Chondrocyte (in vitro differentiated cells): Measurements from ENCODE around the gene ZHX3. TPM values are rescaled to one million over a fixed set of nuclear protein-coding genes. Genes with fewer than 3 reads are reported as not detected.

Source experiments
- DNase-seq: peaks from one replicate; pipeline ENCODE4 v3.0.0; 2021; ENCODE audit warnings: mixed read lengths, low spot score
- H3K27ac Mint-ChIP-seq: one replicate; pipeline ENCODE4 v1.8.0; 2021; ENCODE audit warnings: mild to moderate bottlenecking, moderate library complexity, mixed read lengths; ENCODE audit not compliant: unreplicated experiment
- H3K27me3 Mint-ChIP-seq: 2 replicates; pipeline ENCODE4 v1.8.0; 2021; ENCODE audit warnings: low read depth, mixed read lengths
- H3K36me3 Mint-ChIP-seq: 2 replicates; pipeline ENCODE4 v1.8.0; 2021; ENCODE audit warnings: low read depth, mixed read lengths
- H3K4me1 Mint-ChIP-seq: 2 replicates; pipeline ENCODE4 v1.8.0; 2021; ENCODE audit warnings: low read depth, mild to moderate bottlenecking, mixed read lengths
- H3K4me3 Mint-ChIP-seq: one replicate; pipeline ENCODE4 v1.8.0; 2021; ENCODE audit warnings: mild to moderate bottlenecking, moderate library complexity, mixed read lengths; ENCODE audit not compliant: unreplicated experiment
- H3K9me3 Mint-ChIP-seq: 2 replicates; pipeline ENCODE4 v1.8.0; 2021; ENCODE audit warnings: low read depth, mixed read lengths
- CTCF ChIP-seq: fragments of 200-600 bp; sonication (generic); IDR thresholded peaks from 2 replicates; pipeline ENCODE4 v1.5.0; 2021; ENCODE audit warnings: antibody characterized with exemption, mild to moderate bottlenecking, moderate library complexity
- total RNA-seq: library from RNA; stranded (reverse); gene quantifications from 3 replicates; pipeline ENCODE4 v1.2.1, GENCODE V29; 2021

The ZHX3 gene
- total RNA-seq, 1 donor from 2014 or later: 52.9 TPM

- Mint-ChIP-seq H3K4me3 (no peak overlapping the region), H3K27me3 (no peaks in the 10 kb centered on the region), H3K4me1 (peaks cover 79% of the 10 kb centered on the region), H3K9me3 (no peaks in the 10 kb centered on the region), H3K27ac (peak overlapping the region; percentile 5), H3K36me3 (no peaks in the 10 kb centered on the region)
- peak; percentile 15 for DNase-seq
- no peak for TF ChIP-seq CTCF
Measured at GRCh38 chr20:41143354-41143753, 174.2 kb downstream of the ZHX3 start.

GRCh38 chr20:41142919-41143318, 174.6 kb downstream of the ZHX3 start:
- Mint-ChIP-seq H3K9me3 (no peaks in the 10 kb centered on the region), H3K27me3 (no peaks in the 10 kb centered on the region), H3K4me3 (no peak overlapping the region), H3K4me1 (peaks cover 78% of the 10 kb centered on the region), H3K27ac (peak overlapping the region; percentile 5), H3K36me3 (no peaks in the 10 kb centered on the region)
- DNase-seq: peak; percentile 35
- TF ChIP-seq CTCF: no peak

GRCh38 chr20:41142245-41142644, 175.3 kb downstream of the ZHX3 start:
- Mint-ChIP-seq H3K36me3 (no peaks in the 10 kb centered on the region), H3K4me1 (peaks cover 73% of the 10 kb centered on the region), H3K27ac (peak overlapping the region; percentile 12), H3K4me3 (no peak overlapping the region), H3K27me3 (no peaks in the 10 kb centered on the region), H3K9me3 (no peaks in the 10 kb centered on the region)
- no peak for TF ChIP-seq CTCF
- DNase-seq: no peak

- H3K4me1 Mint-ChIP-seq: peaks cover 69% of the 10 kb centered on the region
- H3K9me3 Mint-ChIP-seq: no peaks in the 10 kb centered on the region
- peak overlapping the region; percentile 71 for H3K27ac Mint-ChIP-seq
- no peak for DNase-seq
- H3K27me3 Mint-ChIP-seq: no peaks in the 10 kb centered on the region
- TF ChIP-seq CTCF: no peak
- no peaks in the 10 kb centered on the region for H3K36me3 Mint-ChIP-seq
- H3K4me3 Mint-ChIP-seq: peak overlapping the region; percentile 16
Measured at GRCh38 chr20:41141153-41141815, 176.2 kb downstream of the ZHX3 start.

GRCh38 chr20:41140226-41141133, 177.1 kb downstream of the ZHX3 start:
- peak overlapping the region; percentile 84 for H3K4me3 Mint-ChIP-seq
- no peaks in the 10 kb centered on the region for H3K27me3 Mint-ChIP-seq
- H3K27ac Mint-ChIP-seq: peak overlapping the region; percentile 71
- TF ChIP-seq CTCF: no peak
- no peaks in the 10 kb centered on the region for H3K9me3 Mint-ChIP-seq
- H3K4me1 Mint-ChIP-seq: peaks cover 75% of the 10 kb centered on the region
- H3K36me3 Mint-ChIP-seq: no peaks in the 10 kb centered on the region
- DNase-seq: no peak
